ENCODE results near the gene KRT33A.
A peak's percentile ranks its signal among the peaks of the same experiment; 100 is the strongest.

Gene KRT33A

GRCh38 chr17:41325126-41325525, 25.5 kb downstream of the KRT33A start:
- no peak for TF ChIP-seq CTCF (IDR thresholded peaks at IDR 0.05)

DNA sequence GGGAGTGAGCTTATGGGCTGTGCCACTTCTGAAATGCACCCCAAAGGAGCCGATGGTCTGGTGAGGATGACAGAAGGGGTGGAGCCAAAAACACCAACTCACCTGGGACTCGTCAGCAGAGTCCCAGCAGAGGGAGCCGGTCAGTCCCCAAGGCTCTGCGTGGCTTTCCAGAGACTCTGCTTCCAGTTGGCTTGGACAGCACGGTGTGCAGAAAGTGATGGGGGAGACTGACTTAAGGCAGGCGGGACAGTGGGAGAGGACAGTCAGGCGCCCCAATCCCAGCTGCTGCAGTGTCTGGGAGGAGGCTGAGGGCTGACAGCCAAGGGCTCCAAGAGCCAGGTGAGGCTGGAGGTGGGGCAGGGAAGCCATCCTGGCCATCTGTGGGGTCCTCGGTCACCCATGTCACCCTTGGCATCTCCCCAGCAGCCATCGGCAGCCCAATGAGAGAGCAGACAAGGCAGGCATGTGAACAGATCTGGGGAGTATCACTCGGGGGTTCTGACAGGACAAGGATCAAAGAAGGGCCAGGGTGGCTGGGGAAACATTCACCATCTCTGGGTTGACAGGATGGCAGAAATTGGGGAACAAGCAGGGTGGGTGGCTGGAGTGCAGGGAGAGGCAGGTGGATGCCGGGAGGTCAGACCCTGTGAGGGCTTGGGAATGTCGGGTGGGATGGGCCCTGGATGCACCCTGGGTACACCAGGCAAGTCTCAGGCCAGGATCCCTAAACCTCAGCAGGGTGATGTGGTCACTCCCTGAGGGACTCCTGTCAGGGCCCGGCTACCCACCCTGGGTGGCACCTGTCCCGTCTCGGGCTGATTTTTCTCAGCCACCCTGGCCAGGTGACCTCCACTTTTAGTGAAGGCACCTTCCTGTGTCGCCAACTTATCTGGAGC, 26.2 kb downstream of the KRT33A start:
- peak; percentile 53 for TF ChIP-seq CTCF (IDR thresholded peaks at IDR 0.05)

DNA sequence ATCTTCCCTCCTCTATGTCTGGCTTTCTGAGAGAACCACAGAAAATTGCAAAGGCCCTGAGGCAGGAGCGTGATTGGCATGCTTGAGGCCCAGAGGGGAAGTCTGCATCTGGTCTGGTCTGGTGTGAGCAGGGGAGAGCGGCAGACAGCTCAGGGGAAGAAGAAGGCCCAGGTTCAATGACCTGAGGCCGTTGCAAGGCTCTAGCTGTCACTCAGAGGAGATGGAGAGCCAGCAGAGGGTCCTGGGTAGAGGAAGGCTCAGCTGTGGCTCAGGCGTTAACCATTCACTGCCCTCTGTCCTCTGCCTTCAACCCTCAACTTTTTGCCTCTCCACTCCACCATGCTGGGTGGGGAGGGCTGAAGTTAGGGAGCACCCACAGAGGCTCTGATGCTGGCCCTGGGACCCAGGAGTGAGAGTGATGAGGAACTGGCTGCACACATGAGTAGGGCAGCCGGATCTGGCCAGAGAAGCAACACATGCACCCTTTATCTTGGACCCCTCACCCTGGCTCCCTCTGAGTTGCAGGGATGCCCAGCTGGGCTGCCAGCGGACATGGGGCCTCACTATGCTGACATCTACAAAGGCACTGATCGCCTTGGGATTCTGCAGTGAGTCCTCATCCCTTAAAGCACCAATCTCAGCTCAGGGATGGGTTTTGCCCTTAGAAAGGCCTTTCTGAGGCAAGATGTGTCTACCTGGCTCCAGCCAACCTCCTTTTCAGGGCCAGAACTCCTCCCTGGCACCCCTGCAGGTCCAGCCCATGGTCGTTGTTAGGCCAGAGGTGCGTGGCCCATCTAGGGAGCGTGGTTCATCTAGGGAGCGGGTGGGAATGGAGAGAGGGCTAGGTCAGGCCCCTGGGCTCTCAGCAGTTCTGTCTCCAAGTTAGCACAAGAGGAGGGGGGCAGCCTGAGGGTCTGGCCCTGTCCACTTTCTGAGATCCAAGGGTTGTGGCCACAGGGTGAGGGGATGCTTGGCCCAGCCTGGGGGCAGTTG, 27.4 kb downstream of the KRT33A start:
- no peak for TF ChIP-seq CTCF (IDR thresholded peaks at IDR 0.05)

DNA sequence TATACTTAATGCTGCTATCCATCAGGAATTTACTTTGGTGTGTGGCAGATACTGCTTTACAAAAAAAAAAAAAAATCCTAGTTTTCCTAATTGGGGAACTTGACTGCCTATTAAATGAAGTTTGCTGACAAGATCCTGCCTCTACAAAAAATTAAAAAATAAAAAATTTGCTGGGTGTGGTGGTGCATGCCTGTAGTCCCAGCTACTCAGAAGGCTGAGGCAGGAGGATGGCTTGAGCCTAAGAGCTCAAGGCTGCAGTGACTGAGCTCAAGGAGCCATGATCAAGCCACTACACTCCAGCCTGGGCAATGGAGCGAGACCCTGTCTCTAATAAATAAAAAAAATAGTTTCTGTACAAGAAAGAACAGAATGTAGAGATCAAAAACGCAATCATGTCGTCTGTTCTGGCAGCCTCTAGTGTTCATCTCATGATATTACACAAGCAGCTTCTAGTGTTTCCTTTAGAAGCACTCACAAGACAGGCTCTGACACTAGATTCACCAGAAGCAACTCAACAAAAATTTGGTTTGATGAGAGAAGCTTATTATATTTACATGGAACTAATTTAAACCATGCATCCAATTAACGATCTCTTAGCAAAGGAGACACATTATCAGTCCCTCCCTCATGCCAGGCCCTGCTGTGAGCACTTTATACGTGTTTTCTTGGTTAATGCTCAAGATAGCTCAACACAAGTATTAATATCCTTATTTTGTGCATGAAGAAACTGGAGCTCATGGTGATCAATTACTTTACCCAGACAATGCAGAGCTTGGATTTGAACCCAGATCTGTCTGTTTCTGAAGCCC, 28.3 kb downstream of the KRT33A start:
- TF ChIP-seq CTCF (IDR thresholded peaks at IDR 0.05) = peak; percentile 88

- TF ChIP-seq CTCF (IDR thresholded peaks at IDR 0.05) = no peak
These were observed 32.4 kb downstream of the KRT33A start for GRCh38 chr17:41318231-41318630.

- TF ChIP-seq CTCF (IDR thresholded peaks at IDR 0.05) = no peak
These were observed 34.7 kb downstream of the KRT33A start for GRCh38 chr17:41315814-41316445.

Measured in LNCAP (cell line).